Measurements from ENCODE around the gene STX5.
A peak's percentile ranks its signal among the peaks of the same experiment; 100 is the strongest.
"Not testable (repeated sequence)": the region's sequence is repeated elsewhere in the genome, so short reads cannot be mapped to it uniquely, and the experiment has no call there.

The STX5 gene

GRCh38 chr11:62835336-62835735, 3.5 kb upstream of the STX5 start:
- no peak overlapping the region for H3K27ac ChIP-seq
- no peak for TF ChIP-seq ZFX (IDR thresholded peaks at IDR 0.05; ENCODE audit: borderline replicate concordance)
- TF ChIP-seq CTCF (IDR thresholded peaks at IDR 0.05): no peak

DNA sequence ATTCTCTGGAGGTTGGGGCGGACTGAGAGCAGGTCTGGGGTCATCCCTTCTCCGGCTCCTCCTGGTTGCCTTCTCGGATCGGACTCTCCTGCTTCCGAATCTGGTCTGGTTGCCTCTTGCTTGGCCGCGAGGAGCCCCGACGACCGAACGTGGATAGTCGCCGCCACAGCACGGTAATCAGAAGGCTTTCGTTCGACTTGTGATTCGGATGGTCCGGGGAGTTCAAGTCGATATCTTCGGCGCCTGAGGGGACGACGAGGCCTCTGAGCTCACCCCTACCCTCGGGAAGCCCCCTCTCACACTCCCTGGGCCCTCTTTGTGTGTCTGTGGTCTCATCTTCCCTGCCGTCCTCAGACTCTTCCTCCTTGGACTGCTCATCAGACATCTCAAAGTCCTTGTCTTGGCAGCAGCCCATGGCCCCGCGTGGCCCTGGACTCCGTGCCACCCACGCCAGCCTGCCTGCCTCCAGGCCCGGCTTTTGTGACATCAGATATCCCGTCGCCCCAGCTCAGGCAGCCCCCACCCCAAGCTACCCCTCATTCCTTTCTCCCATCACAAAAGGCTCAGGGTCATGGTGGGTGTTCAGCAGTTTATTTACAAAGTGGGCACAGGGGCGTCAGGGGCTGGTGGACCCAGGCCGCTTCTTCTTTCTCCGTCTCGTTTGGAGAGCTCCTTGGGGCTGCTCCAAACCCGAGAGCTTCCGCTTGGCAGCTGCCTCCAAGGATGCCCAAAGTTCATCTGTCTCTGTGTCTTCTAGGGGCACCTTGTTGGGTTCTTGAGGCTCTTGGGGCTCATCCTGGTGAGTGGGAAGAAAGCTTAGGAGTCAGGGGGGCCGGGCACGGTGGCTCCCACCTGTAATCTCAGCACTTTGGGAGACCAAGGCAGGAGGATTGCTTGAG, 734 bp upstream of the STX5 start, which contains the start of gene TEX54:
TSS of gene TEX54 (minus strand) at position 506 of the 899 bp plus-strand sequence.
- no peak for TF ChIP-seq CTCF (IDR thresholded peaks at IDR 0.05)
- H3K27ac ChIP-seq: peak within 1 kb of the TSS; percentile 80

- TF ChIP-seq CTCF (IDR thresholded peaks at IDR 0.05): no peak
- no peak for TF ChIP-seq ZFX (IDR thresholded peaks at IDR 0.05; ENCODE audit: borderline replicate concordance)
- H3K27ac ChIP-seq: peak overlapping the region; percentile 80
Measured at GRCh38 chr11:62830904-62831519, 839 bp downstream of the STX5 start.

DNA sequence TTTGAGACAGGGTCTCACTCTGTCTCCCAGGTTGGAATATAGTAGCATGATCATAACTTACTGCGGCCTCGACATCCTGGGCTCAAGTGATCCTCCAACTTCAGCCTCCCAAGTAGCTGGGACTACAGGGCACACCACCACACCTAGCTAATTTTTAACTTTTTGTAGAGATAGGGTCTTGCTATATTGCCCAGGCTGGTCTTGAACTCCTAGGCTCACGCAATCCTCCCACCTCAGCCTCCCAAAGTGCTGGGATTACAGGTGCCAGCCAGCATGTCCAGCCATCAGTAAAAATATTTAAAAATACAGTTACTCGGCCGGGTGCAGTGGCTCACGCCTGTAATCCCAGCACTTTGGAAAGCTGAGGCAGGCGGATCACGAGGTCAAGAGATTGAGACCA, 3.7 kb downstream of the STX5 start:
- not testable (repeated sequence) for H3K27ac ChIP-seq

- no peak overlapping the region for H3K27ac ChIP-seq
Measured at GRCh38 chr11:62823677-62824076, 8.2 kb downstream of the STX5 start.

DNA sequence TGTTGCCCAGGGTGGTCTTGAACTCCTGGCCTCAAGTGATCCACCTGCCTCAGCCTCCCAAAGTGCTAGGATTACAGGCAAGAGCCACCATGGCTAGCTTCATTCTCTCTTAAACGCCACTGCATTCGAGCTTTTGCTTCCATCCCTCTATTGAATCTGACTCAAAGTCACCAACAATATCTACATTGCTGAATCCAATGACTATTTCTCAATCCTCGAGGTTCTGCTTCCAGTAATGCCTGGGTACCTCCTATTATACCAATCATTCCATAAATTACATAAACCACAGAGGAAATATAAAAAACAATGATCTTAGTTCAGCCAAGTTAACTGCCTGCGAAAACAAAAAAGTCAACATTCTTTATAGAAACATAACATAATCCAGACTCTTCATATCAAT, 14.7 kb downstream of the STX5 start:
- TF ChIP-seq ZFX (IDR thresholded peaks at IDR 0.05; ENCODE audit: borderline replicate concordance): no peak
- no peak overlapping the region for H3K27ac ChIP-seq

More at GRCh38 chr11:62823677-62824076, 8.2 kb downstream of the STX5 start:
- TF ChIP-seq ZFX (IDR thresholded peaks at IDR 0.05; ENCODE audit: borderline replicate concordance): no peak
- TF ChIP-seq CTCF (IDR thresholded peaks at IDR 0.05): no peak

- H3K27ac ChIP-seq: no peak overlapping the region
- TF ChIP-seq ZFX (IDR thresholded peaks at IDR 0.05; ENCODE audit: borderline replicate concordance): no peak
- TF ChIP-seq CTCF (IDR thresholded peaks at IDR 0.05): no peak
Measured at GRCh38 chr11:62816557-62816956, 15.3 kb downstream of the STX5 start.

- H3K27ac ChIP-seq: peak overlapping the region; percentile 18; the same call in 1 of the 2 replicates
- TF ChIP-seq ZFX (IDR thresholded peaks at IDR 0.05; ENCODE audit: borderline replicate concordance) (no peak), CTCF (IDR thresholded peaks at IDR 0.05) (no peak)
Measured at GRCh38 chr11:62811659-62812058, 20.2 kb downstream of the STX5 start.
